ENCODE results near the gene UGT2B10. TPM values are rescaled to one million over a fixed set of nuclear protein-coding genes. Genes with fewer than 3 reads are reported as not detected.

The UGT2B10 gene
- total RNA-seq, 1 donor from 2014 or later, result not detected

DNA sequence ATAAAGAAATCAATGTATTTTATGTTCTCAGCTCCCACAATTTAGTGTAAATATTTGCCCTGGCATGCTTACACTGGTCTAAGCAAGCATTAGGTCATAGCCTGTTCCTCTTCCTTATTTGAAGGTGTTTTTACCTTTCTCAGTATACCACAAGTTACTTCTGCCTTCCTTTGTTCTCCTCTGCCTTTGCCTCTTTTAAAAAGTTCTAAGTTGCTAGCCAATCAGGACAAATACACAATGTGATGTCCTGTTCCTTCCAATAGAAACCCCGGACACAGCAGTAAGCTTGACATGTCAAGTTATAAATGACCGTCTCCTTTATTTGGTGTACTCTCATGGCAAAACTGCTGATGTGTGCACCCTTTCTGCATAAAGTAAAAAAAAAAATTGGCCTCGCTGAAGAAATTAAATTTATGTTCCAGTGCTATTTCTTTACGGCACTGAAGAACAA is 49.4 kb downstream of the UGT2B10 start:
- intact Hi-C loops (cut with DNase I), result no loop called here

DNA sequence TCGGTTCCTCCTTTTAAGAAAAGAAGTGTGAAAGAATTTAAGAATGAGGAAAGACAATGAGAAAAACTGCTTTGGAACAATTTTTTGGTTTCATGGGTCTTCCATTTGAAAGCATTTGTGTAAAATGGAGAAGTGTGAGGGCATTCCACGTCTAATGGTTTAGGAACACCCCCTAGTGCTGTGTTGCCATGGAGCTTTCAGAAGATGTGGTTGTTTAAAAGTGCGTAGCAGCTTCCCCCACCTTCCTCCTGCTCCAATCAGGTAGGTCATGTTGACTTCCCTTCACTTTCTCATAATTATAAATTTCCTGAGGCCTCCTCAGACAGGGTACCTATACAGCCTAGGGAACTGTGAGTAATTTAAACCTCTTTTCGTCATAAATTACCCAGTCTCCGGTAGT is 50.0 kb downstream of the UGT2B10 start:
- intact Hi-C loops (cut with DNase I), result no loop called here
- DNase-seq (ENCODE audit: low spot score), result no peak
- ATAC-seq, result no peak

More for the DNA sequence above, 49.4 kb downstream of the UGT2B10 start:
- no peak for DNase-seq (ENCODE audit: low spot score)
- ATAC-seq, result no peak

DNA sequence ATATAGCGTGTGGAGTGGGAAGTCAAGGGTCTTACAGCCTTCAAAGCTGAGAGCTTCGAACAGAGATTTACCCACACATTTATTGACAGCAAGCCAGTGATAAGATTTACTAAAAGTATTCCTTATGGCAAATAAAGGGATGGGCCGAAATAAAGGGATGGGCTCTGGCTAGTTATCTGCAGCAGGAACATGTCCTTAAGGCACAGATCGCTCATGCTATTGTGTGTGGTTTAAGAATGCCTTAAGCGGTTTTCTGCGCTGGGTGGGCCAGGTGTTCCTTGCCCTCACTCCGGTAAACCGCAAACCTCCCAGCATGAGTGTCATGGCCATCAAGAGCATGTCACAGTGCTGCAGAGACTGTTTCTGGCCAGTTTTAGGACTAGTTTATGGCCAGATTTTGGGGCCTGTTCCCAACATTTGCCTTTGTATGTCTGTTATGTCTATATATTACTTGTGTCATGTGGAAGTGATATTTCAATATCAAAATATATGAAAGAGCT is 53.5 kb downstream of the UGT2B10 start:
- intact Hi-C loops (cut with DNase I), result no loop called here
- ATAC-seq (no peak), DNase-seq (ENCODE audit: low spot score) (no peak)

- ATAC-seq (no peak), DNase-seq (ENCODE audit: low spot score) (no peak)
- intact Hi-C loops (cut with DNase I), result no loop called here
These were observed 56.2 kb downstream of the UGT2B10 start for GRCh38 chr4:68871809-68872642.

- DNase-seq (ENCODE audit: low spot score), result no peak
- ATAC-seq, result no peak
- intact Hi-C loops (cut with DNase I), result no loop called here
These were observed 57.1 kb downstream of the UGT2B10 start for GRCh38 chr4:68872643-68873502.

GRCh38 chr4:68874507-68874906 is 58.7 kb downstream of the UGT2B10 start:
- intact Hi-C loops (cut with DNase I), result no loop called here
- DNase-seq (ENCODE audit: low spot score), result no peak
- no peak for ATAC-seq

DNA sequence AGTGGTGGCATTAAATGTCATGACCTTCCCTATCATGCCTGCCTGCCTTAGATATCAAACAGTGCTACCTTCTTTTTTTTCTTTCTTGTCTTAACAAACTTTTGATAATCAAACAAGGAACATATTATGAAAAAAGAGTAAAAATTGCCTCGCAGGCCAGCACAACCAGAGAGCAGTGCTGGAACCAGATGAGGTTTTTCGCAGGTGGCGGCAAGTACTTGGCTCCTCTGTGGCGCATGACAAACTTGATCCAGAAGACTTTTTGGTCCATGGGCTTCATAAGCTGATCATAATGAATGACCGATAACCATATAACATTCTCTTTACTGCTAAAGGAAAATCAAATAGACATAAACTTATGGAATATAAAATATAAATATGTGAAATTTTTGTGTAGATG is 61.8 kb downstream of the UGT2B10 start:
- DNase-seq (ENCODE audit: low spot score) (no peak), ATAC-seq (no peak)
- intact Hi-C loops (cut with DNase I), result no loop called here

DNA sequence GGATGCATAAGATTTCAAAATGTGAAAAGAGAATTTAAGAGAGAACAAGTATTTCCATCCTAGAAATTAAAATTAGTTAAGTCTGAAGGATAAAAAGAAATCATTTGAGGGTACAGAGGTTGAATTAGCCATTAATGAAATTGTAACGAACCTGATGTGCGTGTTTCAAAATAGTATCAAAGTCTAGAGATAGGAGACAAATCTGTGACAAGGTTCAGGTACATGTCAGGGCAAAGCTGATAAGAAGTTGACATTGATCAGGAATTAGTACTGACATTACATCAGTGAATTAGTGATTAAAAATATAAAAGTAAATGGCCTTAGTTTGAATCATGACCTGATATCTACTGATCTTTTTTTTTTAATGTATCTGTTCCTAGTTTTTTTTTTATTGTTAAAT is 62.3 kb downstream of the UGT2B10 start:
- intact Hi-C loops (cut with DNase I), result no loop called here
- DNase-seq (ENCODE audit: low spot score), result no peak
- no peak for ATAC-seq

Other genes starting within 250 kb of the UGT2B10 start
- not detected for gene UGT2B17, start 239.7 kb upstream of the UGT2B10 start, total RNA-seq
- not detected for gene UGT2B15, start 145.3 kb upstream of the UGT2B10 start, total RNA-seq
- not detected for gene UGT2A3, start 135.8 kb downstream of the UGT2B10 start, total RNA-seq

All from sciatic nerve (tissue), 2 donors.